C4-2B (cell line): ENCODE measurements around the gene UNKL.
"Not testable (repeated sequence)": the region's sequence is repeated elsewhere in the genome, so short reads cannot be mapped to it uniquely, and the experiment has no call there.

Experiments
- H3K27ac ChIP-seq: fragments of 450-650 bp; 2 replicates; pipeline ENCODE4 v1.5.1; 2017
- ZFX ChIP-seq: fragments of 450-650 bp; IDR thresholded peaks from 2 replicates; pipeline ENCODE4 v1.6.1; 2017
- TF ChIP-seq, protein P1 (sequence below): fragments of 450-650 bp; conservative IDR thresholded peaks from 2 replicates; pipeline ENCODE4 v1.5.1; 2017; ENCODE audit warnings: mild to moderate bottlenecking

Gene UNKL

DNA sequence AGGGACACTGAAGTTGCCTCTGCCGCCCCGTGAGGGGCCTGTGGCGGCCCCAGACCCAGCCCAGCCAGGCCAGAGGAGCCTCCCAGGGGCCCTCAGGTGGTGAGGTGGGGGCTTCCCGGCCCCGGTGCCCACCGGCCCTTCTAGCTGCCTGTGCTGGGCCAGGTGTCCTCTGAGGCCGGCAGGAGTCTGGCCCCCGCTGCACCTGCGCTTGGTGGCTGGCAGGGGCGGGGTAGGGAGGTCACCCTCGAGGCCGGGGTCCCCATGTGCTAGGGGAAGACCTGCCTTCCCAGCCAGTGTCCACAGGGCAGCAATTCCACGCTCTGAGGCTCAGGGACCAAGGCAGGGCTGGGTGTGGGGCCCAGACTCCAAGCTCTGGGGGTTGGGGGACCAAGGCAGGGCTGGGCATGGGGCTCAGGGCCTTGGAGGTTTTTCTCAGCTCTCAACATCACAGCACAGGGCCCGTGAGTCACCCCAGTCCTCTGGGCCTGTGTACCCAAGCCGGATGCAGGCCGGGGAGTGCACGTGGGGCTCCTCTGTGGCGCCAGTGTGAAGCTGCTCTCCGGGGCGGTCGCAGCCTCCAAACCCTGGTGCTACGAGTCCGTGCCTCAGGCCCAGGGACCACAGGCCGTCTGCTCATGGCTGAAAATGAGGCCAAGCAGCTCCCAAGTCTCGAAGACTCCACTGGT lies 31.2 kb upstream of the UNKL start:
- no peak overlapping the region for H3K27ac ChIP-seq
- TF ChIP-seq, protein P1, sequence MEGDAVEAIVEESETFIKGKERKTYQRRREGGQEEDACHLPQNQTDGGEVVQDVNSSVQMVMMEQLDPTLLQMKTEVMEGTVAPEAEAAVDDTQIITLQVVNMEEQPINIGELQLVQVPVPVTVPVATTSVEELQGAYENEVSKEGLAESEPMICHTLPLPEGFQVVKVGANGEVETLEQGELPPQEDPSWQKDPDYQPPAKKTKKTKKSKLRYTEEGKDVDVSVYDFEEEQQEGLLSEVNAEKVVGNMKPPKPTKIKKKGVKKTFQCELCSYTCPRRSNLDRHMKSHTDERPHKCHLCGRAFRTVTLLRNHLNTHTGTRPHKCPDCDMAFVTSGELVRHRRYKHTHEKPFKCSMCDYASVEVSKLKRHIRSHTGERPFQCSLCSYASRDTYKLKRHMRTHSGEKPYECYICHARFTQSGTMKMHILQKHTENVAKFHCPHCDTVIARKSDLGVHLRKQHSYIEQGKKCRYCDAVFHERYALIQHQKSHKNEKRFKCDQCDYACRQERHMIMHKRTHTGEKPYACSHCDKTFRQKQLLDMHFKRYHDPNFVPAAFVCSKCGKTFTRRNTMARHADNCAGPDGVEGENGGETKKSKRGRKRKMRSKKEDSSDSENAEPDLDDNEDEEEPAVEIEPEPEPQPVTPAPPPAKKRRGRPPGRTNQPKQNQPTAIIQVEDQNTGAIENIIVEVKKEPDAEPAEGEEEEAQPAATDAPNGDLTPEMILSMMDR, result no peak
- no peak for TF ChIP-seq ZFX

DNA sequence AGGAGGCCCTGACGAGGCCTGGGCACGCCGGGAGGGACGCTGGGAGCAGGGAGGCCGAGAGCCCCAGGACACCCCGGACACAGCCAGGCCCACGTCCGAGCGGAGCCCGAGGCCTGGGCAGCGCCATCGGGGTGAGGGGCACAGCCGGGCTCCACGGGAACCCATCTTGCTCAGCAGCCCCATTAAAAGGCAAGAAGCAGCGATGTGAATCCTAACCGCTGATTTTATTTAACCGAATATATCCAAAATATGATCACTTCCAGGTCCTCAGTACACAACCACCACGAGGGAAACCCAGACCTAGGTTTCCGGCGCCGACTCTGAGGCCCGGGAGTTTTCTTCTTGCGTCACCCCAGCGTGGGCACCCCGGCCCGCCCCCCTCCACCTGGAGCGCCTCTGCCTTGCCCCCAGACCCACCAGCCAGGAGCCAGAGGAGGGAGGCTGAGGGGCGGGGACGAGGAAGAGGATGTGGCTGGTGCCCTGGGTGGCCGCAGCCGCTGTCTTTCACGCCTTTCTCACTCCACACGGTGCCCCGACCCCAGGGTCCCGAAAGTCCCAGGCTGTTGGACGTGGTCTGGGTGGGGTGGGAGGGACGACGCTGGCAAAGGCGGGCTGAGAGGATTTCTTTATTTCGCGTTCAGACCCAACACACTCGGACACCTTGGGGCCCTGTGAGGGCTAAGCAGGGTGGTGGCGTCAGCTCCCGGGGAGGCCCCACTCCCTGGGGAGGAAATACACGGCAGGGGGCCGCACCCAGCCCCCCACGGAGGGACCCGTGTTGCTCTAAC lies 30.4 kb upstream of the UNKL start:
- no peak for TF ChIP-seq ZFX
- TF ChIP-seq, protein P1, result no peak
- H3K27ac ChIP-seq, result no peak overlapping the region

DNA sequence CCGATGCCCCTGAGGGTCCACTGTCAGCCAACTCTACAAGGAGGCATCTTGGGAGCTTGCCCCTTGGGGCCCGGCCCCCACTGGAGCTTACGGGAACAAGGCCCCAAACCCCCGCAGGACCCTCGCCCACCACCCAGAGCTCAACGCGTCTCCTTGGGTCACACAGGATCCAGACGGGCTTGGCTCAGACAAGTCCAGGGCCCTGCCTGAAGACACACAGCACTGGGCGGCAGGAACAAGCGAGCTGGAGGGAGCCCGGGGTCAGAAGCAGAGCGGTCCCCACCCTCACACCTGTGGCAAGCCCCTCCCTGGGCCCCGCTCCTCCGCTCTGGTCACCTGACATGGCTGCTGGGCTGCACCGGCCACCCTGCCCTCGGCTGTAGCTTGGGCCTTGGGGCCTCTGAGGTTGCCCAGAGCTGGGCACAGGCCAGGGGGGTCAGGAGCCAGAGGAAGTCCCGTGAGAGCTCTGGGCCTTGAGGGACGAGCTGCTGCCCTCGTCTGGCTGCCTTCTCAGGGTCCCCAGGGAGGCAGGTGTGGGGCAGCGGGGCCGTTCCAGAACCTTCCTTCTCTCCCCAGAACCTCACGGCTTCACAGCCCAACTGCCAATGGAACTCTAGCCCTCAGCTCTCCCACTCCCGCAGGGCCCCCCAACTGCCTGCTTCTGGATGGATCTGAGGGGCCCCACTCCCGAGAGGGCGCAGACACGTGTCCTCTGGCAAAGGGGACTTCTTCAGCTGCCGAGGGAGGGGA lies 29.7 kb upstream of the UNKL start, which contains the start of gene CCDC154:
CCDC154 (minus strand) TSS at position 577 of the 750 bp plus-strand sequence; CDS start at position 343, 234 bp downstream.
- H3K27ac ChIP-seq, result no peak within 1 kb of the TSS
- no peak for TF ChIP-seq ZFX
- TF ChIP-seq, protein P1, result no peak

DNA sequence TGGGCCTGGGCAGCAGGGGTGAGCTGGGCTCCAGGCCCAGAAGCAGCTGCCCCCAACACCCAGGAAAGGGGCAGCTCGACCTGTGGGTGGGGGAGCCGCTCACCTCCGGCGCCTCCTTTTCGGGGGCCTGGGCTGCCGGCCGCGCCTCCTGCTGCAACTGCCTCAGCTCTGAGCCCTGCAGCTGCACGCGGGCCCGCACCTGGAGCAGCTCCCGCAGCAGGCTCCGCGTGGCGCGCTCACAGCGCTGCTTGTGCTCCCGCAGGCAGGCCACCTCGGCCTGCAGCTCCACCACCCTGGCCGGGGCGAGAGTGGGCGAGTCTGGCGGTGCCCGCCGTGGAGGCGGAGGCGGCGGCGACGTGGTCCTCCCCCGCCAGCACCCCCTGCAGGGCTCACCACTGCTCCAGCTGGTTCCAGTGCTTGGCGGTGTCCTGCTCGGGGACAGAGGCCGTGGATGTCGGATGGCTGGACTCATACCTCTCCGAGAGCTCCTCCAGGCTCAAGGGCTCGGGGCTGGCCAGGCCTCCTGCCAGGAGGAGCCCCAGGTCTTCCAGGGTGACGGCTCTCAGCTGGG lies 29.0 kb upstream of the UNKL start:
- TF ChIP-seq, protein P1, result no peak
- TF ChIP-seq ZFX, result no peak
- H3K27ac ChIP-seq, result no peak overlapping the region

DNA sequence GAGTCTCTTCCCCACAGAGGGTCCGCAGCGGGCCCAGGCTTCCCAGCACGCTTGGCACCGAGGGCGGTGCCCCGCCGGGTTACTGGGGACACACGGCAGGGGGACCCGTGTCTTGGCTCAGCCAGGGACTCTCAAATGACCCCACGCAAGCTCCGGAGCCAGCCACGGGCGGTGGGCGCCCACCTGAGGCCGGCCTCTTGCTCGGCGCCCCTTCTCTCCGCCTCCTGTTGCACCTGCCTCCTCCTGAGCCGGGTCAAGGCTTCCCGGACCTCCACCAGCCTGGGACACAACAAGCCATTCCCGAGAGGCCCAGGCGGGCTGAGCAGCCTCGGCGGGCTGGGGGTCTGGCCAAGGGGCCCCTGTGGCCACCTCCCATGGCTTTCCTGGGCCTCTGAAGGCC lies 28.2 kb upstream of the UNKL start:
- TF ChIP-seq, protein P1, result no peak
- TF ChIP-seq ZFX, result no peak
- H3K27ac ChIP-seq, result no peak overlapping the region

DNA sequence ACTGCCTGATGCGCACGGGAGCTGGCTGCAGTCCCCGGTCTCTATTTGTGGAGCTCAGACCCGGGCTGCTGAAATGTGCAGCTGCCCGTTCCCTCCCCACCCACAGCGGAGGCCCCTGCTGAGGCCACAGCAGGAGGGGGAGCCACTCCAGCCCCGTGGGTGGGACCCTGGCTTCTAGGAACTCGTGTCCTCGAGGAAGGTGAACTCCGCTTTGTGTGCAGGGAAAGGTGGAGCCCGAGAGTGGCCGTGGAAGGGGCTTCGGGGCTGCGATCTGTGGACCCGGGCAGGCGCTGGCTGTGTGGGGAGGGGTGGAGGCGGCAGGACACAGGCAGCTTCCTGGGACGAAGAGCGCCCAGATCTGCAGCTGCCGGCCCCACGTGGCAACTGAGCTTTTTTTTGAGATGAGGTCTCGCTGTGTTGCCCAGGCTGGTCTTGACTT lies 26.9 kb upstream of the UNKL start:
- TF ChIP-seq, protein P1, result no peak
- TF ChIP-seq ZFX, result no peak
- H3K27ac ChIP-seq, result no peak overlapping the region

DNA sequence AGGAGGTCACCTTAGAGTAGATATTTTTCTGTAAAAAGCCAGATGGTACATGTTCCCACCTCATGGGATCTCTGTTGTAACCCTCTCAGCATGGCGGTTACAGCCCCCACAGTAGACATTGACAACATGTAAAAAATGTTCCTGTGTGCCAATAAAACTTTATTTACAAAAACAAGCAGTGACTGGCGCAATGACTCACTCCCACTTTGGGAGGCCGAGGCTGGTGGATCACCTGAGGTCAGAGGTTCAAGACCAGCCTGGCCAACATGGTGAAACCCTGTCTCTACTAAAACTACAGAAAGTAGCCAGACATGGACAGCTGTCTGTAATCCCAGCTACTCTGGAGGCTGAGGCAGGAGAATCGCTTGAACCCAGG lies 25.2 kb upstream of the UNKL start:
- H3K27ac ChIP-seq, result not testable (repeated sequence)
